ENCODE measurements around the gene SLC7A7.

DNA sequence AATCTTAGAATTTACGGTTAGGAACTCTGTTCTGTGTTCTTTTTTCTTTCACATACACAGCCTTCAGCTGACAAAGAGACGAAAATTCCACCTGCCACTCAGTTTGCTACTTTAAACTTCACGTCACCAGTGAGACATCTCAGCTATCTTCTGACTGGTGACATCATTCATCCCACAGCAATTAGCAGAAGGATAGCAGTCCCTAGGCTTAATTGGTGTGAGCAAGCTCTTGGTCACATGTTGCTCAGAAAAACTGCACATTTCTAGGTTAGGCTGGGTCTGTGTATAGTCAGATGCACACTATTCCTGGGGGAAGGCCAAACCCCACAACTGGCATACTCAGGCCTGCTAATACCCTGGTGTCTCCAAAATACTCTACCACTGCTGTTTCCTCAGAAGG is 23.9 kb downstream of the SLC7A7 start:
- TF ChIP-seq, protein P1, sequence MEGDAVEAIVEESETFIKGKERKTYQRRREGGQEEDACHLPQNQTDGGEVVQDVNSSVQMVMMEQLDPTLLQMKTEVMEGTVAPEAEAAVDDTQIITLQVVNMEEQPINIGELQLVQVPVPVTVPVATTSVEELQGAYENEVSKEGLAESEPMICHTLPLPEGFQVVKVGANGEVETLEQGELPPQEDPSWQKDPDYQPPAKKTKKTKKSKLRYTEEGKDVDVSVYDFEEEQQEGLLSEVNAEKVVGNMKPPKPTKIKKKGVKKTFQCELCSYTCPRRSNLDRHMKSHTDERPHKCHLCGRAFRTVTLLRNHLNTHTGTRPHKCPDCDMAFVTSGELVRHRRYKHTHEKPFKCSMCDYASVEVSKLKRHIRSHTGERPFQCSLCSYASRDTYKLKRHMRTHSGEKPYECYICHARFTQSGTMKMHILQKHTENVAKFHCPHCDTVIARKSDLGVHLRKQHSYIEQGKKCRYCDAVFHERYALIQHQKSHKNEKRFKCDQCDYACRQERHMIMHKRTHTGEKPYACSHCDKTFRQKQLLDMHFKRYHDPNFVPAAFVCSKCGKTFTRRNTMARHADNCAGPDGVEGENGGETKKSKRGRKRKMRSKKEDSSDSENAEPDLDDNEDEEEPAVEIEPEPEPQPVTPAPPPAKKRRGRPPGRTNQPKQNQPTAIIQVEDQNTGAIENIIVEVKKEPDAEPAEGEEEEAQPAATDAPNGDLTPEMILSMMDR (IDR thresholded peaks at IDR 0.05) = no peak
- no peak for TF ChIP-seq POLR2AphosphoS5 (IDR thresholded peaks at IDR 0.05)
- TF ChIP-seq POLR2A (IDR thresholded peaks at IDR 0.05) = no peak
- TF ChIP-seq EP300 (IDR thresholded peaks at IDR 0.05; ENCODE audit: low read depth) = no peak
